ENCODE data around the gene BRD4.

Gene BRD4

GRCh38 chr19:15265214-15265849 lies 67.0 kb downstream of the BRD4 start:
- Mint-ChIP-seq H3K36me3 (peaks cover 51 to 71% of the 10 kb centered on the region in 2 donors), H3K27me3 (no peaks in the 10 kb centered on the region)

GRCh38 chr19:15264933-15265206 lies 67.5 kb downstream of the BRD4 start:
- H3K36me3 Mint-ChIP-seq = peaks cover 47 to 67% of the 10 kb centered on the region in 2 donors
- H3K4me3 Mint-ChIP-seq = no peak overlapping the region
- ATAC-seq (replicated peaks) (no peak), DNase-seq (no peak)
- peaks cover 15 to 35% of the 10 kb centered on the region in 2 donors for H3K4me1 Mint-ChIP-seq
- H3K27me3 Mint-ChIP-seq = no peaks in the 10 kb centered on the region
- H3K9me3 Mint-ChIP-seq = no peaks in the 10 kb centered on the region
- no peak overlapping the region for H3K27ac Mint-ChIP-seq

More at GRCh38 chr19:15265214-15265849, 67.0 kb downstream of the BRD4 start:
- no peak overlapping the region for H3K4me3 Mint-ChIP-seq
- DNase-seq (no peak), ATAC-seq (replicated peaks) (no peak)
- H3K4me1 Mint-ChIP-seq = peaks cover 19 to 35% of the 10 kb centered on the region in 2 donors
- no peaks in the 10 kb centered on the region for H3K9me3 Mint-ChIP-seq
- H3K27ac Mint-ChIP-seq = no peak overlapping the region

- no peaks in the 10 kb centered on the region for H3K27me3 Mint-ChIP-seq
- H3K9me3 Mint-ChIP-seq = no peaks in the 10 kb centered on the region
- DNase-seq (peak; percentile 36), ATAC-seq (replicated peaks) (peak; percentile 66 to 69)
- H3K36me3 Mint-ChIP-seq = peaks cover 44 to 66% of the 10 kb centered on the region in 2 donors
- H3K4me3 Mint-ChIP-seq = no peak overlapping the region
- H3K27ac Mint-ChIP-seq = peak overlapping the region; percentile 9
- peaks cover 15 to 30% of the 10 kb centered on the region in 2 donors for H3K4me1 Mint-ChIP-seq
Observed at GRCh38 chr19:15264061-15264932, 68.0 kb downstream of the BRD4 start.

- Mint-ChIP-seq H3K27me3 (no peaks in the 10 kb centered on the region), H3K36me3 (peaks cover 46 to 68% of the 10 kb centered on the region in 2 donors), H3K4me1 (peaks cover 14 to 22% of the 10 kb centered on the region in 2 donors), H3K4me3 (no peak overlapping the region), H3K9me3 (no peaks in the 10 kb centered on the region), H3K27ac (peak overlapping the region; percentile 56)
- no peak for ATAC-seq (replicated peaks)
- no peak for DNase-seq
Observed at GRCh38 chr19:15263361-15263985, 68.9 kb downstream of the BRD4 start.

GRCh38 chr19:15262011-15262410 lies 70.3 kb downstream of the BRD4 start:
- no peak for ATAC-seq (replicated peaks)
- no peak for DNase-seq
- peaks cover 13 to 32% of the 10 kb centered on the region in 2 donors for H3K4me1 Mint-ChIP-seq
- peaks cover 40 to 65% of the 10 kb centered on the region in 2 donors for H3K36me3 Mint-ChIP-seq
- no peak overlapping the region for H3K4me3 Mint-ChIP-seq
- H3K27ac Mint-ChIP-seq = no peak overlapping the region
- no peaks in the 10 kb centered on the region for H3K27me3 Mint-ChIP-seq
- H3K9me3 Mint-ChIP-seq = no peaks in the 10 kb centered on the region

- DNase-seq (no peak), ATAC-seq (replicated peaks) (peak in 1 of 2 donors; percentile 29)
- peak overlapping the region; percentile 59 for H3K27ac Mint-ChIP-seq
- H3K9me3 Mint-ChIP-seq = no peaks in the 10 kb centered on the region
- no peaks in the 10 kb centered on the region for H3K27me3 Mint-ChIP-seq
- H3K4me3 Mint-ChIP-seq = no peak overlapping the region
- H3K36me3 Mint-ChIP-seq = peaks cover 47 to 70% of the 10 kb centered on the region in 2 donors
- H3K4me1 Mint-ChIP-seq = peaks cover 16 to 41% of the 10 kb centered on the region in 2 donors
Observed at GRCh38 chr19:15260939-15261338, 71.4 kb downstream of the BRD4 start.

GRCh38 chr19:15259907-15260306 lies 72.4 kb downstream of the BRD4 start:
- H3K27ac Mint-ChIP-seq = peak overlapping the region; percentile 59

GRCh38 chr19:15257782-15258181 lies 74.6 kb downstream of the BRD4 start:
- peak overlapping the region; percentile 60 for H3K27ac Mint-ChIP-seq
- no peak for ATAC-seq (replicated peaks)
- H3K27me3 Mint-ChIP-seq = no peaks in the 10 kb centered on the region
- peaks cover 56 to 67% of the 10 kb centered on the region in 2 donors for H3K36me3 Mint-ChIP-seq
- DNase-seq = no peak
- H3K9me3 Mint-ChIP-seq = no peaks in the 10 kb centered on the region
- H3K4me3 Mint-ChIP-seq = no peak overlapping the region
- H3K4me1 Mint-ChIP-seq = peaks cover 30 to 56% of the 10 kb centered on the region in 2 donors

More at GRCh38 chr19:15259907-15260306, 72.4 kb downstream of the BRD4 start:
- no peaks in the 10 kb centered on the region for H3K27me3 Mint-ChIP-seq
- no peaks in the 10 kb centered on the region for H3K9me3 Mint-ChIP-seq
- no peak overlapping the region for H3K4me3 Mint-ChIP-seq
- DNase-seq = no peak
- no peak for ATAC-seq (replicated peaks)
- peaks cover 19 to 48% of the 10 kb centered on the region in 2 donors for H3K4me1 Mint-ChIP-seq
- peaks cover 51 to 70% of the 10 kb centered on the region in 2 donors for H3K36me3 Mint-ChIP-seq

- H3K9me3 Mint-ChIP-seq = no peaks in the 10 kb centered on the region
- H3K27me3 Mint-ChIP-seq = no peaks in the 10 kb centered on the region
- ATAC-seq (replicated peaks) (no peak), DNase-seq (no peak)
- peaks cover 63 to 77% of the 10 kb centered on the region in 2 donors for H3K36me3 Mint-ChIP-seq
- H3K4me3 Mint-ChIP-seq = no peak overlapping the region
- H3K27ac Mint-ChIP-seq = peak overlapping the region; percentile 76
- peaks cover 32 to 66% of the 10 kb centered on the region in 2 donors for H3K4me1 Mint-ChIP-seq
Observed at GRCh38 chr19:15256708-15257331, 75.5 kb downstream of the BRD4 start.

- Mint-ChIP-seq H3K27me3 (no peaks in the 10 kb centered on the region), H3K36me3 (peaks cover 55 to 72% of the 10 kb centered on the region in 2 donors), H3K9me3 (no peaks in the 10 kb centered on the region), H3K4me1 (peaks cover 30 to 63% of the 10 kb centered on the region in 2 donors), H3K4me3 (no peak overlapping the region), H3K27ac (peak overlapping the region; percentile 6)
- DNase-seq (no peak), ATAC-seq (replicated peaks) (no peak)
Observed at GRCh38 chr19:15255359-15255990, 76.9 kb downstream of the BRD4 start.

GRCh38 chr19:15254547-15254946 lies 77.8 kb downstream of the BRD4 start:
- Mint-ChIP-seq H3K9me3 (no peaks in the 10 kb centered on the region), H3K27me3 (no peaks in the 10 kb centered on the region), H3K4me3 (peak overlapping the region in 1 of 2 donors; percentile 37), H3K36me3 (peaks cover 53 to 68% of the 10 kb centered on the region in 2 donors), H3K27ac (peak overlapping the region; percentile 5), H3K4me1 (peaks cover 30 to 63% of the 10 kb centered on the region in 2 donors)
- DNase-seq = no peak
- no peak for ATAC-seq (replicated peaks)

- Mint-ChIP-seq H3K4me3 (no peak overlapping the region), H3K9me3 (no peaks in the 10 kb centered on the region), H3K27me3 (no peaks in the 10 kb centered on the region), H3K4me1 (peaks cover 32 to 63% of the 10 kb centered on the region in 2 donors), H3K36me3 (peaks cover 47 to 64% of the 10 kb centered on the region in 2 donors), H3K27ac (peak overlapping the region; percentile 84)
- ATAC-seq (replicated peaks) (peak; percentile 53 to 67), DNase-seq (no peak)
Observed at GRCh38 chr19:15253513-15253912, 78.8 kb downstream of the BRD4 start.

GRCh38 chr19:15253061-15253460 lies 79.3 kb downstream of the BRD4 start:
- H3K4me1 Mint-ChIP-seq = peaks cover 33 to 60% of the 10 kb centered on the region in 2 donors

More at GRCh38 chr19:15253061-15253460, 79.3 kb downstream of the BRD4 start:
- H3K27me3 Mint-ChIP-seq = no peaks in the 10 kb centered on the region
- H3K27ac Mint-ChIP-seq = peak overlapping the region; percentile 84
- DNase-seq (no peak), ATAC-seq (replicated peaks) (peak in 1 of 2 donors; percentile 13)
- no peak overlapping the region for H3K4me3 Mint-ChIP-seq
- H3K36me3 Mint-ChIP-seq = peaks cover 51 to 64% of the 10 kb centered on the region in 2 donors
- H3K9me3 Mint-ChIP-seq = no peaks in the 10 kb centered on the region
